Ovary (tissue), 3 donors: ENCODE measurements around the gene GPC6.

Source experiments
- EP300 ChIP-seq: sonication (generic); formaldehyde crosslinking; IDR thresholded peaks from one replicate; pipeline ENCODE4 v1.6.1; 2017; ENCODE audit warnings: antibody characterized with exemption
- POLR2A ChIP-seq: fragments of 450-650 bp; IDR thresholded peaks from one replicate; pipeline ENCODE4 v1.6.1; 2017; ENCODE audit warnings: antibody characterized with exemption, mild to moderate bottlenecking, moderate library complexity
- TF ChIP-seq, protein P1 (sequence below), 3 donors: fragments of 450-650 bp in 2 of 3; fragments of 200-600 bp in 1 of 3; IDR thresholded peaks; one replicate each; pipeline versions ENCODE4 v1.5.1 to v1.8.0; 2016 to 2022; ENCODE audit warnings: antibody characterized with exemption in 3 of 3, mild to moderate bottlenecking in 1 of 3
- donor health status: DM: no; HTN: no; CAD: no.

DNA sequence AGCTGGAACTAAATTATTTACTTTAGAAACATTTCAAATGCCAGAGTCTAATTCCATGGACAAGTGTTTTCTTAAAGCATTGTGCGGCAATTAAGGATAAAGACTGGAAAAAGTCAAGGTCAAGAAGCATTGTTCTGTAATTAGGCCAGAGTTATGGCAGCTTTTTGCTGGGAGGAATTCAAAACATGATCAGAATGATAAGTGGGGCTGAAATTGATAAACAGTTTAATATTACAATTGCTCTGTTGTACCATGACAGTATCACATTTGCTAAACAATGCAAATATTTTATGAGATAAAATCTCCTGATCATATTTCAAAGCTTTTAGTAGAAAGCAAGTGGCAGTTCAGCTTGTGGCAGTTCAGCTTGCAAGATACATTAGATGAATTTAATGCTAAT is 513.7 kb downstream of the GPC6 start:
- no peak for TF ChIP-seq EP300
- TF ChIP-seq, protein P1, sequence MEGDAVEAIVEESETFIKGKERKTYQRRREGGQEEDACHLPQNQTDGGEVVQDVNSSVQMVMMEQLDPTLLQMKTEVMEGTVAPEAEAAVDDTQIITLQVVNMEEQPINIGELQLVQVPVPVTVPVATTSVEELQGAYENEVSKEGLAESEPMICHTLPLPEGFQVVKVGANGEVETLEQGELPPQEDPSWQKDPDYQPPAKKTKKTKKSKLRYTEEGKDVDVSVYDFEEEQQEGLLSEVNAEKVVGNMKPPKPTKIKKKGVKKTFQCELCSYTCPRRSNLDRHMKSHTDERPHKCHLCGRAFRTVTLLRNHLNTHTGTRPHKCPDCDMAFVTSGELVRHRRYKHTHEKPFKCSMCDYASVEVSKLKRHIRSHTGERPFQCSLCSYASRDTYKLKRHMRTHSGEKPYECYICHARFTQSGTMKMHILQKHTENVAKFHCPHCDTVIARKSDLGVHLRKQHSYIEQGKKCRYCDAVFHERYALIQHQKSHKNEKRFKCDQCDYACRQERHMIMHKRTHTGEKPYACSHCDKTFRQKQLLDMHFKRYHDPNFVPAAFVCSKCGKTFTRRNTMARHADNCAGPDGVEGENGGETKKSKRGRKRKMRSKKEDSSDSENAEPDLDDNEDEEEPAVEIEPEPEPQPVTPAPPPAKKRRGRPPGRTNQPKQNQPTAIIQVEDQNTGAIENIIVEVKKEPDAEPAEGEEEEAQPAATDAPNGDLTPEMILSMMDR (IDR thresholded peaks at IDR 0.05): no peak
- TF ChIP-seq POLR2A: no peak
